GM20431 (cell line): ENCODE measurements around the gene FAM83G.

Experiments
- in situ Hi-C: fragments of 300-500 bp; cut with MseI, MboI; formaldehyde crosslinking; loops from one replicate; pipeline ENCODE4 v1.15.0; 2020; ENCODE audit warnings: low sequenced_read_pairs; ENCODE audit not compliant: unreplicated experiment

FAM83G gene

DNA sequence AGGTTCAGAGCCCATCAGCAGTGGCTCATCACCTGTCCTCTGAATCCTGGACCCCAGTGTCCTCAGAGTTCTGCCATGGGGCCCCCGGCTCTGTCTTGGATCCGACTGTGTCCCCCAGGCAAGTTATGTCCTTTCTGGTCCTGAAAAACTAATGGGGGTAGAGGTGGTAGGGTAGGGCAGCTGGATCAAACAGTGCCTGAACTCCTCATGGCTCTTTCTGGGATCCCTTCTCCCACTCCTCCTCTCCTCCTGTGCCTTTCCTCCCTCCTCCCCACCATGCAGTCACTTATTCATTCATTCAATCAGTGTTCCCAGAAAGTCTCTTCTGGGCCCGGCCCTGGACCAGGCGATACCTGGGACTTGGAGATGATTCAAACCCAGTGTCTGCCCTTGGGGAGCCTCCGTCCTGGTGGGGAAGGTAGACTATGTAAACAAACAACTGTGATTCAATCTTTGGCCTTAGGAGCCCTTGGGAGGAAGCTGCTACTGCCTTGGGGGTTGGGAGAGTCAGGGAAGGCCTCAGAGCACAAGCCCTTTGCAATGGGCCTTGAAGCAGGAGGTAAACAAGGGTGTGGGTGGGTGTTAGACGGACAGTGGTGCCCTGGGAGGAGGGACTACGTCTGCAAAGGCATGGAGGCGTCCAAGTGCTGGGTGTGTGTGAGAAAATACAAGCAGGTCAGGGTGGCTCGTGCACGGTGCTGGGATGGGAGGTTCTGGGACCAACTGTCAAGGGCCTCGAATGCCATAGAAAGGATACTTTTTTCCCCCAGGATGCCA, 6.4 kb upstream of the FAM83G start:
- in situ Hi-C loops = no loop called here

DNA sequence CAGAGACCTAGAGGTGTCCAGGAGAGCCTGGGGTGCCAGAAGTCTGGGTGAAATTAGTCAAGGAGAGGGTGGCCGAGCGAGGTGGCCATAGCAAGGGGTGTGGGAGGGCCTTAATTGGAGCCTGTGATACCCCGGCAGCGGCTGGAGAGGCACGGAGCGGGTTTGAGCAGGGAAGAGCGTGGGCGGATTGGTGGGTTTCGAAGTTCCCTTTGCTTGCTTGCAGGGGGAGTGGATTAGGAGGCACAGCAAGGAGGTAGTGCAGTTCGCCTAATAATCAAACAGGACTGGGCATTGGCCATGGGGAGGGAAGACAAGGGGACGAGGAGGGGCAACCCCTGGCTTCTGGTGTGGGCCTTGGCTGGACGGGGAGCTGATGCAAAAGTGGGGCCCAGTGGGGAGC, 5.4 kb upstream of the FAM83G start:
- in situ Hi-C loops = no loop called here

- in situ Hi-C loops = no loop called here
These were observed 2.1 kb upstream of the FAM83G start for GRCh38 chr17:19006698-19007097.

GRCh38 chr17:19005789-19006430, 1.3 kb upstream of the FAM83G start:
- in situ Hi-C loops = no loop called here

DNA sequence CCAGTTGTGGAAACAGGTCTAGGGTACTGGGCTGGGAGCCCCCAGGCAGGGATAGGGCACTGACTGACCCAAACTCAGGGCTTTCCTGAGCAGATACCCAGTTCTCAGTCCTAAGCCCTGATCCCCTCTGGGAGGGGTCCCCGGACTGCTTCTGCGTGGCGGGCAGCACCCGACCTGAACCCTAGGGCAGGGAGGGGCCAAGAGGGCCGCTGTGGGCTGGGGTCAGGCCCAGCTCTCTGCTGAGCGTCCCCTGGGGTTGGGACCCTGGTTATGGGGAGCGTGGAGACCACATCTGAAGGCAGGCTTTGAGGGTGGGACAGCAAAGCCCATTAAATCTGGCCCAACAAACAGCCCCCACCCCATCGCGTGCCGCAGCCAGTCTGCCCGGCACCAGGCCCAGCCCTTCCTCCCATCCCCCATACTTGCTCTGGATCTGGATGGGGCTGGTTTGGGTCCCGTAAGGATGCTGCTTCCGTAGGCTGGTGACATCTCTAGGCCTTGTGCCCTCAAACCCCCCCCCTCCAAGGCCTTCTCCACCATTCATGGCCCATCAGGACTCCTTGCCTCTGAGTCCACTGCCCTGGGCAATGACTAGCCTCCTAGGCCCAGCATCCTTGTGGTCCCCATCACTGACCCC, 691 bp upstream of the FAM83G start:
- in situ Hi-C loops = no loop called here

DNA sequence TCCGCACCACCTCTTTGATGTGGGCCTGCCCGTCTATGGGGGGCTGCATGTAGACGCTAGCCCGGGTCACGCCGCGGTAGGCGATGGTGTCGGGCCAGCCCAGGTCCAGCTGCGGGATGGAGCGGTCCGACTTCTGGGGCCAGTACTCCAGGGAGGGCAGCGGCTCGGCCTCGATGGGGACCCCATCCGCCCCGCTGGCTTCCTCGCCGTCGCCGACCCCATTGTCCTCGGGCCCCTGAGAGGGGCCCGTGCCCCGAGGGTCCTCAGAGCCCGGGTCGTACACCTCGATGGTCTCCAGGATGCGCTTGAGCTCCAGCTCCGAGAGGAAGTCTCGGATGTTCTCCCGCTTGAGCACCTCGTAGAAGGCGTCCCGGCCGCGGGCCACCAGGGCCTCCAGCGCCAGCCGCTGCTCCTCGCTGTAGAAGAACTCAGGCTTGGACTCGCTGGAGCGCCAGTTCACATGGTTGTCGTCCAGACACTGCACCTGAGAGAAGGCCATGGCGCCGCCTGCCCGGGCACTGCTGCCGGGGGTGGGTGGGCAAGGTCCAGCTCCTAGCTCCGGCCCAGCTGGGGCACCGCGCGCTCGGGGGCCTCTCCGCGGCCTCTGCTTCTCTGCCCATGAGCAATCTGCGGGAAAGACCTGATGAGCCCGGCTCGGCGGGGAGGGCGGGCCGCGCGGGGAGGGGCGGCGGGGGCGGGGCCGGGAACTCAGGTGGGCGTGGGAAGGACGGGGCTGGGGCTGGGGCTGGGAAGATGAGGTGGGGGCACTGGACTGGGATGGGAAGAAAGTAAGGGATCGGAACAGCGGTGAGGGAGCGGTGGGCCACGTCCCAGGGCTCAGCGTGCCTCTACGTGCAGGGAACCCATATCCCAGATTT, 782 bp downstream of the FAM83G start:
- in situ Hi-C loops = no loop called here

DNA sequence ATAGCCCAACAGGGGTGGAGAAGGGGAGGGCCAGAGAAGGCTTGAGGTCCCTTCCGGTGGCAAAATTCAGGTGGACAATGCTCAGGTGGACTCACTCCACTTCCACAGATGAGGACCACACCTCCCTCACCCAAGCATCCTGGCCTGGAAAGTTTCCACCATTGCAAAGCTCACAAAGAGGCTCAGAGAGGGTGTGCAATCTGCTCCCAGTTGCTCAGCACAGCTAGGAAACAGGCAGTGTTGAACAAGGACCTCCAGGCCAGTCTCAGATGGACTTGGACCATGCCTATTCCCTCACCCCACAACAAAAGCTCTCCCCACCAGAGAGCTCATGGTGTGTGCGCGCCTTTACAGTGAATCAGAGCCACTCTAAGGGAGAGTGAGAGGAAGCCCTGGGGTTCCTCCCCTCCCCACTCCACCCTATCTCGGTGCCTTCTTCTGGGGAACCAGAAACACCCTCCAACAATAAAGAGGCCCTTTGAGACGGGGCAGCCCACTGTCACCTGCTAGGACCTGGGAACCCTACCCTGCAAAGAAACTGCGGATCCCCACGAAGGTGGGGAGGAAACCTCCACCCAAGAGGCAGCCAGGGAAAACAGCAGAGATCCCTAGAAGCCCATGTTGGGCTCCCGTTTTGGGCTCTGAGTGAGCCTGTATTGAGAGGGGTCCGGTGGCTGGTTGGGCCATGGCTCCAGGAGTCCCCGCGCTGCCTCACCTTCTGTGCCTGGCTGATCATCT, 1.6 kb downstream of the FAM83G start:
- in situ Hi-C loops = no loop called here

DNA sequence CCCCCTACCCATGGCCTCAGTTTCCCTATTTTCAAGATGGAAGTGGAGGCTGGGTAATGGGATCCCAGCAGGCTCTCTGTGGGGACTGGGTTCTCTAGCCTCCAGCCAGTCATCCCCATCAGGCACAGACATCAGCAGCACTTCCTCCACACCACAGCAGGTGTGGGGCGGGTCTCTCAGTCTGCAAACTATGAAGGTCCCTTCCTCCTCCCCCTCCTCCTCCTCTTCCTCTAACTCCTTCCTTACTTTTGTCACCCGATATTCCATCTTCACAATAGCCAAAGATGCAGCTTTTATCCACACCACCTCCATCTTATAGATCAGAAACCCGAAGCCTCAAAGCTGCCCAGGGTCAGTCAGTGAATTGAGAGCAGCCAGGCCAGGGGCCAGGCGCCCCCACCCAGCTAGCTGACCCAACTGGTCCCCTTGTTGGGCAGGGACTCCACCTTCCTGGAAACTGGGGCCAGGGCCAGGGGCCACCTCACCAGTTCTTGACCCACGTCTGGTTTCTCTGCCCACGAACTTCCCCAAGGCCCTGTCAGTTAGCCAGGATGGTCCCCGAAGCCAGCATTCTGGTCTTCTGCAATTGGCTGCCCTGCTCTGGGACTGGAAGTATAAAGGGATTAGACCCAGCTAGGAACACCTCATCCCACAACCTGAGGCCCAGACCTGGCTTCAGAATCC, 2.5 kb downstream of the FAM83G start:
- in situ Hi-C loops = no loop called here

GRCh38 chr17:19000531-19001325, 3.8 kb downstream of the FAM83G start:
- in situ Hi-C loops = no loop called here

DNA sequence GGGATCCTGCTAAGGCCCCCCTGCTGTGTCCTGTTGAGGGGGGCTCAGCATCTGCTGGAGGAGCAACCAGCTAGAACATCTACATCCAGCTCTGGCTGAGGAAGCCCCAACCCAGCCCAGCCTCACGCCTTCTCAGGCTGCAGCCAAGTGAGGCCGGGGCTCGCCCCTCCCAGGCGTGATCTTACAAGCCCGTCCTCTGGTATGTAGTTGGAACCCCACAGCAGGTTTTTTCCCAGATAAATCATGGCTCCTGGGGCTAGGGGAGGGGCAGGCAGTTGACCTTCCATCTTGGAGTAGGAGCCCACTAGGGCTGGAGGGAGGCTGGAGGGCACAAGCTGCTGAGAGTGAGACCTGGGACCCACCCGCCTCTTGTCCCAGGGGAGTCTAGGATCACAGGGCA, 4.7 kb downstream of the FAM83G start:
- in situ Hi-C loops = no loop called here

- in situ Hi-C loops = no loop called here
These were observed 5.2 kb downstream of the FAM83G start for GRCh38 chr17:18999394-18999793.

- in situ Hi-C loops = no loop called here
These were observed 6.8 kb downstream of the FAM83G start for GRCh38 chr17:18997650-18998196.

DNA sequence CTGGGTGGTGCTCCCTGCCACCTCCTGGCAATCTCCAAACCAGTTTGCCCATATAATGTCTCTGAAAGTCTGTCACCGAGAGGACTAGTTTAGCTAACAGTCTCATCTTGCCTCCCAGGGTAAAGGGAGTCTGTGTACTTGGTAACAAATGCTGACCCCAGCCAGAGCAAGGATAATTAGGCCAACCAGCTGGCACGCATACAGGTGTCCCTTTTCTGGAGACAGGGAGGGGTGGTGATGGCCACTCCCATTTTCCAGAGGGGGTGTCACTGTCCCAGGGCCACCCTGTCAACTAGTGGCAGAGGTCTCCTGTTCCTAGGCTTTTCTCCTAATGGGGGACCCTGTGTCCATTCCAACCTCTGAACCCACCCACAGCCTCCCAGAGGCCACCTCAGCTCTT, 8.1 kb downstream of the FAM83G start:
- in situ Hi-C loops = no loop called here

DNA sequence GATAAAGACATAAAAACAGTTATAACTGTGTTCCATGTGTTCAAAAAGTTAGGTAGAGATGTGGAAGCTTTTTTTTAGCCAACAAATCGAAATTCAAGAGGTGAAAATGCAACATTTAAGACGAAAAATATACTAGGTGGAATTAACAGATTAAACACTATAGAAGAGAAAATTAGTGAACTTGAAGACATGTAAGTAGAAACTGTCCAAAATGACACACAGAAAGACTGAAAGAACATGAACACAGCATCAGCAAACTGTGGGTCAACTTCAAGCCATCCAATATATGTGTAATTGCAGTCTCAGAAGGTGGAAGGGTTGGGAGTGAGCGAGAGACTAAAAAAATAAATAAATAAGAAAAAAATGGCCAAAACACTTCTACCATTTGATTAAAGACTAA, 9.3 kb downstream of the FAM83G start:
- in situ Hi-C loops = no loop called here

DNA sequence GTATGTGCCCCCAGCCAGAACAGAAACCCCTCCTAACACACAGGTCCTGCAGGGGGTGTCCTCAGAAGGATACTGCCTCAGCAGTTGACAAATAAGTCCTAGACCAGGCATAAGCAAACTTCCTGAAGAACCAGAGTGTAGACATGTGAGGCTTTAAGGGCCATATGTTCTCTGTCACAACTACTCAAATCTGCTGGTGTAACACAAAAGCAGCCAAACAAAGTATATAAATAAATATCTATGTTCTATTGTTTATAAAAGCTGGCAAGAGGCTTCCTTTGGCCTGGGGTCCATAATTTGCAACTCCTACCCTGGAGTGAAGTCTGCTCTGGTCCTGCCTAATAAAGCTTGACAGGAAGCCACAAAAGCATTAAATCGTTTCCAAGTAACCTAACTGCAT, 9.9 kb downstream of the FAM83G start:
- in situ Hi-C loops = no loop called here

DNA sequence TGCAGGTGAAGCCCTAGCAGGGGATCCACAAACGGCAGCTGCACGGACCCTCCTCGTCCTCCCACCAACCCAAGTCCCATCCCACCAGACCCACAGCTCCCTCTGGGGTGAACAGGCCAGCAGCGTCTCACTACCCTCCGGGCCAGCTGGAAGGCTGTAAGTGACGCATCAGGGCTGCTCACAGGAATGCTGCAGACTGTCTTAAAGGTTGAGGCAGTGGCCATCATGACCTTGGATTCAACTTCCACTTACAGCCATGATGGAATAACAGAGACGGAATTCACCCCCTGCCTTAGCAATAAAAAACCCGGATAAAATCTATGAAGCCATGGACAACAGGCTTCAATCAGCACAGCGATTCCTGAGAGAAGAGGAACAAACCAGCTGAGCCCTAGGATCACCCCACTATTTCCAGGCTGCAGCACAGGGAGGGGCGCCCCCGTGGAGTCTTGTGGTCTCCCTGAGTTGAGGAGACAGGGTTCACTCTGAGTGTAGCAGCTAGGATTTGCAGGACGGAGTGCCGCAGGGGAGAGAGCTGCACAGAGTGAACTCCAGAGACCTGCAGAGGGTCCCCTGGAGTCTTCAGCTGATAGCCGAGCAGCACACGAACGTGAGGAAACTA, 10.5 kb downstream of the FAM83G start:
- in situ Hi-C loops = no loop called here

GRCh38 chr17:18992454-18993130, 12.0 kb downstream of the FAM83G start:
- in situ Hi-C loops = no loop called here
